A549 (cell line): ENCODE measurements around the gene CLRN2. TPM values are rescaled to one million over a fixed set of nuclear protein-coding genes. Genes with fewer than 3 reads are reported as not detected.

Experiments used
- ATAC-seq, 2 experiments: fragments of 200-7000 bp in 1 of 2; fragments of >200 bp in 1 of 2; cut with Nextera tagmentation in 1 of 2; cut with Tn5 transposase in 1 of 2; 3 replicates each; pipeline versions ENCODE4 v1.8.0 to v1.9.1; 2018 to 2020; ENCODE audit warnings: mild to moderate bottlenecking in 1 of 2, moderate library complexity in 1 of 2
- CTCF ChIA-PET: fragments of 300-600 bp; sonication (Branson Sonifier 250); formaldehyde crosslinking; extraction: SDS; loops from one replicate; lab custom pipeline; 2021; ENCODE audit warnings: antibody characterized with exemption, inconsistent platforms; lab: Yijun Ruan, JAX
- POLR2A ChIA-PET: fragments of 350-600 bp; formaldehyde crosslinking; extraction: SDS; loops from one replicate; lab custom pipeline; 2021; ENCODE audit warnings: antibody characterized with exemption, inconsistent platforms; lab: Yijun Ruan, JAX
- DNase-seq, 2 experiments: peaks; one replicate each; pipeline versions ENCODE4 v3.0.0 to v3.0.0-alpha.2; 2011 to 2016; ENCODE audit warnings: low read depth in 1 of 2, low spot score in 1 of 2
- FAIRE-seq: peaks from 2 replicates; lab custom pipeline; 2011; peaks lifted over from hg19 to GRCh38; lab: Jason Lieb, UNC
- H3K27ac ChIP-seq, 2 experiments: fragments of >200 bp; sonication (Bioruptor Twin); formaldehyde crosslinking; 3 replicates each; pipeline ENCODE4 v1.5.1; 2016 to 2017
- H3K4me1 ChIP-seq: fragments of >200 bp; sonication (Bioruptor Twin); formaldehyde crosslinking; 3 replicates; pipeline ENCODE4 v1.6.1; 2016
- H3K4me2 ChIP-seq: fragments of >200 bp; sonication (Bioruptor Twin); formaldehyde crosslinking; 3 replicates; pipeline ENCODE4 v1.6.1; 2016
- H3K4me3 ChIP-seq: fragments of >200 bp; sonication (Bioruptor Twin); formaldehyde crosslinking; 3 replicates; pipeline ENCODE4 v1.5.1; 2016
- H3K9me3 ChIP-seq: fragments of >200 bp; sonication (Bioruptor Twin); formaldehyde crosslinking; 3 replicates; pipeline ENCODE4 v1.6.1; 2016
- BHLHE40 ChIP-seq: IDR thresholded peaks from 2 replicates; pipeline ENCODE4 v1.6.1; 2012; ENCODE audit warnings: low read depth, low read length, inconsistent platforms
- CHD4 ChIP-seq: fragments of 200-600 bp; sonication (generic); IDR thresholded peaks from 2 replicates; pipeline ENCODE4 v1.6.1; 2016; ENCODE audit warnings: antibody characterized with exemption, mild to moderate bottlenecking, borderline replicate concordance
- EHMT2 ChIP-seq: fragments of 200-600 bp; sonication (generic); IDR thresholded peaks from 2 replicates; pipeline ENCODE4 v1.6.1; 2016; ENCODE audit warnings: antibody characterized with exemption, low read depth, mild to moderate bottlenecking, moderate library complexity
- ELK1 ChIP-seq: fragments of 150-350 bp; IDR thresholded peaks from 2 replicates; pipeline ENCODE4 v1.6.1; 2014; ENCODE audit warnings: low read depth, mild to moderate bottlenecking, low read length
- FOXS1 ChIP-seq: fragments of 250-450 bp; sonication (Bioruptor Pico); IDR thresholded peaks from 2 replicates; pipeline ENCODE4 v1.5.0; 2020; ENCODE audit warnings: mild to moderate bottlenecking, moderate library complexity
- GATA3 ChIP-seq: IDR thresholded peaks from 2 replicates; pipeline ENCODE4 v1.6.1; 2012; ENCODE audit warnings: borderline replicate concordance
- HDAC2 ChIP-seq: fragments of 200-600 bp; sonication (generic); IDR thresholded peaks from 2 replicates; pipeline ENCODE4 v1.6.1; 2016
- KDM1A ChIP-seq: fragments of 200-600 bp; sonication (generic); IDR thresholded peaks from 2 replicates; pipeline ENCODE4 v1.6.1; 2016; ENCODE audit warnings: low read depth, mild to moderate bottlenecking
- NPAS2 ChIP-seq: fragments of 250-450 bp; sonication (Bioruptor Pico); IDR thresholded peaks from 2 replicates; pipeline ENCODE4 v1.8.0; 2022; ENCODE audit warnings: mild to moderate bottlenecking, moderate library complexity, borderline replicate concordance
- POLR2AphosphoS2 ChIP-seq: conservative IDR thresholded peaks from 2 replicates; pipeline ENCODE4 v1.6.1; 2012; ENCODE audit warnings: low read length, improper control_type of control experiment, inconsistent platforms
- RAD21 ChIP-seq, 2 experiments: fragments of >200 bp in 1 of 2; sonication (Bioruptor Twin) in 1 of 2; formaldehyde crosslinking in 1 of 2; IDR thresholded peaks in 1 of 2; conservative IDR thresholded peaks in 1 of 2; 2 replicates in 1 of 2; 3 replicates in 1 of 2; pipeline ENCODE4 v1.6.1; 2012 to 2018; ENCODE audit warnings: inconsistent platforms in 1 of 2
- REST ChIP-seq: fragments of 200-600 bp; sonication (generic); IDR thresholded peaks from 2 replicates; pipeline ENCODE4 v1.6.1; 2016; ENCODE audit warnings: antibody characterized with exemption, mild to moderate bottlenecking, moderate library complexity
- SREBF2 ChIP-seq: fragments of 450-650 bp; IDR thresholded peaks from 2 replicates; pipeline ENCODE4 v1.6.1; 2014; ENCODE audit warnings: mild to moderate bottlenecking, moderate library complexity
- TFCP2L1 ChIP-seq: fragments of 250-450 bp; sonication (Bioruptor Pico); IDR thresholded peaks from 2 replicates; pipeline ENCODE4 v1.5.0; 2021; ENCODE audit warnings: mild to moderate bottlenecking
- ZNF302 ChIP-seq: fragments of 250-450 bp; sonication (Bioruptor Pico); IDR thresholded peaks from 2 replicates; pipeline ENCODE4 v1.9.0; 2021; ENCODE audit warnings: inconsistent platforms, mild to moderate bottlenecking, moderate library complexity
- WGBS: methylation state at CpG from one replicate; pipeline ENCODE4 v1.1.6; 2017; ENCODE audit errors: missing lambda C conversion rate; 5-methylcytosine and 5-hydroxymethylcytosine counted together
- polyA plus RNA-seq, 4 experiments: library from polyadenylated mRNA; depleted of rRNA in 3 of 4; stranded (reverse); fragments of >200 nt; fragmentation: RNase III in 1 of 4; extraction: RNeasy Plus Mini Kit Qiagen cat#74134 plus additional on column Dnase treatment in 1 of 4; gene quantifications; 2 replicates in 3 of 4; 3 replicates in 1 of 4; pipeline ENCODE4 v1.2.3, GENCODE V29; 2011 to 2017
- TF ChIP-seq, protein P1 (sequence below): fragments of 250-450 bp; sonication (Bioruptor Pico); IDR thresholded peaks from 2 replicates; pipeline ENCODE4 v1.5.0; 2020; ENCODE audit warnings: low read depth, mild to moderate bottlenecking, moderate library complexity
- TF ChIP-seq, protein P2 (sequence below): IDR thresholded peaks from 2 replicates; pipeline ENCODE4 v1.6.1; 2012; ENCODE audit warnings: low read depth, borderline replicate concordance
- TF ChIP-seq, protein P3 (sequence below): fragments of 250-450 bp; sonication (Bioruptor Pico); IDR thresholded peaks from 2 replicates; pipeline ENCODE4 v1.5.0; 2021; ENCODE audit warnings: mild to moderate bottlenecking, moderate library complexity, borderline replicate concordance

Gene CLRN2
- polyA plus RNA-seq, 2 of the 4 experiments (the other 2 are of a cell fraction), result not detected

DNA sequence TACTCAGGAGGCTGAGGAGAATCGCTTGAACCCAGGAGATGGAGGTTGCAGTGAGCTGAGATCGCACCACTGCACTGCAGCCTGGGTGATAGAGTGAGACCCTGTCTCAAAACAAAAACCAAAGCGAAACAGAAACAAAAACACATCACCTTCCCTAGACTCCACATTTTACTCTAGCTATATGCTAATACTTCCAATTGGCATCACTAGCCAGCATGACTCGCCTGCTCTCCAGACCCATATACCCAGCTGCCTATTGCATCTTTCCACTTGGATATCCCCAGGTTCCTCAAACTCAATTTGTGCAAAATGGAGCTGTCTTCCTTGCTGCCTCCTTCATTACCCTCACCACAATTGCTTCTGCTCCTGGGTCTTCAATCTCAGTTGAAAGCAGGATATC, 39.6 kb downstream of the CLRN2 start:
- Histone ChIP-seq H3K9me3 (no peaks in the 10 kb centered on the region), H3K4me2 (no peak overlapping the region)
- WGBS, result 52% methylated on average over 4 of the region's 4 CpGs
- no peak for ATAC-seq
- CTCF ChIA-PET, result interaction anchor here (1.0 kb wide), 1 partner anchor 254 kb away, joined by 4 read pairs; no protein-coding TSS in a partner anchor
- TF ChIP-seq NPAS2 (CRISPR knock-in tag) (no peak), REST (no peak), BHLHE40 (no peak), GATA3 (no peak), EHMT2 (no peak), FOXS1 (CRISPR knock-in tag) (no peak), POLR2AphosphoS2 (no peak), RAD21 (conservative IDR thresholded peaks at IDR 0.05 in 1 of 2, IDR thresholded peaks at IDR 0.05 in 1 of 2) (no peak), SREBF2 (no peak), CHD4 (no peak), ZNF302 (CRISPR knock-in tag) (no peak), ELK1 (no peak), HDAC2 (no peak)
- TF ChIP-seq, protein P1, sequence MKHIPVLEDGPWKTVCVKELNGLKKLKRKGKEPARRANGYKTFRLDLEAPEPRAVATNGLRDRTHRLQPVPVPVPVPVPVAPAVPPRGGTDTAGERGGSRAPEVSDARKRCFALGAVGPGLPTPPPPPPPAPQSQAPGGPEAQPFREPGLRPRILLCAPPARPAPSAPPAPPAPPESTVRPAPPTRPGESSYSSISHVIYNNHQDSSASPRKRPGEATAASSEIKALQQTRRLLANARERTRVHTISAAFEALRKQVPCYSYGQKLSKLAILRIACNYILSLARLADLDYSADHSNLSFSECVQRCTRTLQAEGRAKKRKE (CRISPR knock-in tag), result no peak
- TF ChIP-seq, protein P2, sequence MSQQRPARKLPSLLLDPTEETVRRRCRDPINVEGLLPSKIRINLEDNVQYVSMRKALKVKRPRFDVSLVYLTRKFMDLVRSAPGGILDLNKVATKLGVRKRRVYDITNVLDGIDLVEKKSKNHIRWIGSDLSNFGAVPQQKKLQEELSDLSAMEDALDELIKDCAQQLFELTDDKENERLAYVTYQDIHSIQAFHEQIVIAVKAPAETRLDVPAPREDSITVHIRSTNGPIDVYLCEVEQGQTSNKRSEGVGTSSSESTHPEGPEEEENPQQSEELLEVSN, result no peak
- TF ChIP-seq, protein P3, sequence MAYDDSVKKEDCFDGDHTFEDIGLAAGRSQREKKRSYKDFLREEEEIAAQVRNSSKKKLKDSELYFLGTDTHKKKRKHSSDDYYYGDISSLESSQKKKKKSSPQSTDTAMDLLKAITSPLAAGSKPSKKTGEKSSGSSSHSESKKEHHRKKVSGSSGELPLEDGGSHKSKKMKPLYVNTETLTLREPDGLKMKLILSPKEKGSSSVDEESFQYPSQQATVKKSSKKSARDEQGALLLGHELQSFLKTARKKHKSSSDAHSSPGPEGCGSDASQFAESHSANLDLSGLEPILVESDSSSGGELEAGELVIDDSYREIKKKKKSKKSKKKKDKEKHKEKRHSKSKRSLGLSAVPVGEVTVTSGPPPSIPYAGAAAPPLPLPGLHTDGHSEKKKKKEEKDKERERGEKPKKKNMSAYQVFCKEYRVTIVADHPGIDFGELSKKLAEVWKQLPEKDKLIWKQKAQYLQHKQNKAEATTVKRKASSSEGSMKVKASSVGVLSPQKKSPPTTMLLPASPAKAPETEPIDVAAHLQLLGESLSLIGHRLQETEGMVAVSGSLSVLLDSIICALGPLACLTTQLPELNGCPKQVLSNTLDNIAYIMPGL, result no peak
- TF ChIP-seq, all 56 proteins: peak for 0
- POLR2A ChIA-PET, result no interaction called here
- Histone ChIP-seq H3K4me1 (no peaks in the 10 kb centered on the region), H3K4me3 (no peak overlapping the region), H3K27ac (no peak overlapping the region)
- DNase-seq (no peak), FAIRE-seq (no peak)

- Histone ChIP-seq H3K9me3 (no peaks in the 10 kb centered on the region), H3K27ac (no peak overlapping the region)
- CTCF ChIA-PET, result interaction anchor here (0.7 kb wide), 1 partner anchor 30 kb away, joined by 3 read pairs; no protein-coding TSS in a partner anchor
- no peak for TF ChIP-seq TFCP2L1 (CRISPR knock-in tag)
- no peak for TF ChIP-seq KDM1A
- TF ChIP-seq, all 56 proteins: peak for 0
- no peak for DNase-seq
- no peak overlapping the region for H3K4me3 ChIP-seq
- H3K4me2 ChIP-seq, result no peak overlapping the region
- ATAC-seq, result no peak
- no peak for FAIRE-seq
- POLR2A ChIA-PET, result no interaction called here
- no peaks in the 10 kb centered on the region for H3K4me1 ChIP-seq
These were observed 41.5 kb downstream of the CLRN2 start for GRCh38 chr4:17556498-17556897.
